HepG2 (cell line): ENCODE measurements around the gene CDC14B. TPM values are rescaled to one million over a fixed set of nuclear protein-coding genes. Genes with fewer than 3 reads are reported as not detected.

Source experiments
- BCL6 ChIP-seq: IDR thresholded peaks from 2 replicates; pipeline ENCODE4 v1.6.1; 2016; ENCODE audit warnings: missing genetic modification reagents, missing compliant biosample characterization
- CBX5 ChIP-seq: sonication (generic); formaldehyde crosslinking; IDR thresholded peaks from 2 replicates; pipeline ENCODE4 v1.4.0; 2020; ENCODE audit warnings: missing genetic modification reagents, borderline replicate concordance
- GATAD2A ChIP-seq: IDR thresholded peaks from 2 replicates; pipeline ENCODE4 v1.6.1; 2016
- HHEX ChIP-seq: IDR thresholded peaks from 2 replicates; pipeline ENCODE4 v1.6.1; 2016; ENCODE audit warnings: control low read depth
- HMG20B ChIP-seq: conservative IDR thresholded peaks from 2 replicates; pipeline ENCODE4 v1.6.1; 2016; ENCODE audit warnings: missing genetic modification reagents, missing compliant biosample characterization
- HNF4A ChIP-seq: sonication (generic); formaldehyde crosslinking; IDR thresholded peaks from 2 replicates; pipeline ENCODE4 v1.4.0; 2020; ENCODE audit warnings: missing genetic modification reagents
- PPARG ChIP-seq: conservative IDR thresholded peaks from 2 replicates; pipeline ENCODE4 v1.6.1; 2016; ENCODE audit warnings: missing biosample characterization, missing genetic modification reagents
- RARA ChIP-seq: IDR thresholded peaks from 2 replicates; pipeline ENCODE4 v1.6.1; 2016; ENCODE audit warnings: missing genetic modification reagents, missing compliant biosample characterization
- SAP130 ChIP-seq: IDR thresholded peaks from 2 replicates; pipeline ENCODE4 v1.6.1; 2016; ENCODE audit warnings: low read depth
- THAP11 ChIP-seq: IDR thresholded peaks from 2 replicates; pipeline ENCODE4 v1.6.1; 2016; ENCODE audit warnings: missing biosample characterization, missing genetic modification reagents
- ZBTB20 ChIP-seq: sonication (generic); formaldehyde crosslinking; IDR thresholded peaks from 2 replicates; pipeline ENCODE4 v1.8.1; 2023; ENCODE audit warnings: missing genetic modification reagents, low read depth, mild to moderate bottlenecking, borderline replicate concordance
- ZBTB7B ChIP-seq: sonication (generic); formaldehyde crosslinking; IDR thresholded peaks from 2 replicates; pipeline ENCODE4 v1.4.0; 2020; ENCODE audit warnings: missing genetic modification reagents
- ZNF205 ChIP-seq: IDR thresholded peaks from 2 replicates; pipeline ENCODE4 v1.6.1; 2018; ENCODE audit warnings: missing biosample characterization, missing genetic modification reagents
- ZNF333 ChIP-seq: sonication (generic); formaldehyde crosslinking; IDR thresholded peaks from 2 replicates; pipeline ENCODE4 v1.4.0; 2020; ENCODE audit warnings: mild to moderate bottlenecking, missing genetic modification reagents, borderline replicate concordance
- ZNF557 ChIP-seq: sonication (generic); formaldehyde crosslinking; IDR thresholded peaks from 2 replicates; pipeline ENCODE4 v1.4.0; 2020; ENCODE audit warnings: missing genetic modification reagents
- polyA plus RNA-seq, 8 experiments: library from polyadenylated mRNA; depleted of rRNA in 3 of 8; stranded (reverse) in 7 of 8; unstranded in 1 of 8; fragments of >200 nt; fragmentation: Illumina TruSeq in 4 of 8; extraction: Trizol in 4 of 8; gene quantifications; 2 replicates each; pipeline versions ENCODE4 v1.2.1 to v1.2.3, GENCODE V29; 2011 to 2016; ENCODE audit warnings: low read depth in 4 of 8, missing spikeins in 1 of 8, mixed read lengths in 1 of 8; ENCODE audit not compliant: insufficient read depth in 1 of 8
- total RNA-seq, 5 experiments: library from RNA; depleted of rRNA; stranded (reverse); fragments of >200 nt; fragmentation: Illumina TruSeq; extraction: Trizol; gene quantifications; 2 replicates each; pipeline ENCODE4 v1.2.3, GENCODE V29; 2016; ENCODE audit warnings: low read depth in 1 of 5
- TF ChIP-seq, protein P1 (sequence below): sonication (generic); formaldehyde crosslinking; IDR thresholded peaks from 2 replicates; pipeline ENCODE4 v1.4.0; 2020; ENCODE audit warnings: missing genetic modification reagents
- TF ChIP-seq, protein P2 (sequence below): sonication (generic); formaldehyde crosslinking; IDR thresholded peaks from 2 replicates; pipeline ENCODE4 v1.4.0; 2020; ENCODE audit warnings: missing genetic modification reagents, borderline replicate concordance
- TF ChIP-seq, protein P3 (sequence below): IDR thresholded peaks from 2 replicates; pipeline ENCODE4 v1.6.1; 2012; ENCODE audit warnings: low read depth, low read length, improper control_type of control experiment
- TF ChIP-seq, protein P4 (sequence below): sonication (generic); formaldehyde crosslinking; IDR thresholded peaks from 2 replicates; pipeline ENCODE4 v1.5.0; 2020; ENCODE audit warnings: mild to moderate bottlenecking, low read depth, missing genetic modification reagents, borderline replicate concordance
- TF ChIP-seq, protein P5 (sequence below): sonication (generic); formaldehyde crosslinking; IDR thresholded peaks from 2 replicates; pipeline ENCODE4 v1.4.0; 2020; ENCODE audit warnings: missing genetic modification reagents, low read depth, mild to moderate bottlenecking, borderline replicate concordance
- TF ChIP-seq, protein P6 (sequence below): IDR thresholded peaks from 2 replicates; pipeline ENCODE4 v1.4.0; 2020; ENCODE audit warnings: mild to moderate bottlenecking, missing genetic modification reagents

The CDC14B gene
- total and polyA plus RNA-seq, 2 of the 13 experiments (the other 11 are each of a cell fraction or from before 2014, with no cell fraction given), result 25.8 to 33.3 TPM

DNA sequence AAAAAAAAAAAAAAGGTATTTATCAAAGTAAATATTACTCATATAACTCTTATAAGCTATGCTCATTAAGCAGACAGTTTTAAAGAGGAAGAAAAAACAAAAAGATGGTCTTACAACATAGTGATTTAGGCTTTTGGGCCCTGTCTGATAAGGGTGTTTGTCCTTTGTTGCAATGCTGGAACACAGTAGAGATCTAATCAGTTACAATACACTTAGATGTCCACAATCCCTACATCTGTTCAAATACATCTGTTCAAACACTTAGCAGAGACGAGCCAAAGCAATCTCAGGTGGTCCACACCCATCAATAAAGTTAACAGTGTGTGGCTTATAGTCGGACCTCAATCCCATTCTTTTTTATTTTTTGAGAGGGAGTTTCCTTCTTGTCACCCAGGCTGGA is 24.5 kb upstream of the CDC14B start (continued):
- TF ChIP-seq, protein P1, sequence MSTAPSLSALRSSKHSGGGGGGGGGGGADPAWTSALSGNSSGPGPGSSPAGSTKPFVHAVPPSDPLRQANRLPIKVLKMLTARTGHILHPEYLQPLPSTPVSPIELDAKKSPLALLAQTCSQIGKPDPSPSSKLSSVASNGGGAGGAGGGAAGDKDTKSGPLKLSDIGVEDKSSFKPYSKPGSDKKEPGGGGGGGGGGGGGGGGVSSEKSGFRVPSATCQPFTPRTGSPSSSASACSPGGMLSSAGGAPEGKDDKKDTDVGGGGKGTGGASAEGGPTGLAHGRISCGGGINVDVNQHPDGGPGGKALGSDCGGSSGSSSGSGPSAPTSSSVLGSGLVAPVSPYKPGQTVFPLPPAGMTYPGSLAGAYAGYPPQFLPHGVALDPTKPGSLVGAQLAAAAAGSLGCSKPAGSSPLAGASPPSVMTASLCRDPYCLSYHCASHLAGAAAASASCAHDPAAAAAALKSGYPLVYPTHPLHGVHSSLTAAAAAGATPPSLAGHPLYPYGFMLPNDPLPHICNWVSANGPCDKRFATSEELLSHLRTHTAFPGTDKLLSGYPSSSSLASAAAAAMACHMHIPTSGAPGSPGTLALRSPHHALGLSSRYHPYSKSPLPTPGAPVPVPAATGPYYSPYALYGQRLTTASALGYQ (CRISPR knock-in tag), result peak; percentile 53; the same call in 1 of the 2 replicates
- TF ChIP-seq PPARG (CRISPR knock-in tag) (0 out of 2 replicates have a peak, but pooled peaks have one; percentile 19), ZNF557 (CRISPR knock-in tag) (no peak), THAP11 (CRISPR knock-in tag) (0 out of 2 replicates have a peak, but pooled peaks have one; percentile 31), GATAD2A (CRISPR knock-in tag) (peak; percentile 39), BCL6 (CRISPR knock-in tag) (peak; percentile 79), HHEX (peak; percentile 82), CBX5 (CRISPR knock-in tag) (no peak), HNF4A (CRISPR knock-in tag) (peak; percentile 50), SAP130 (CRISPR knock-in tag) (0 out of 2 replicates have a peak, but pooled peaks have one; percentile 35), HMG20B (peak; percentile 91), ZNF205 (CRISPR knock-in tag) (peak; percentile 45; the same call in 1 of the 2 replicates), RARA (CRISPR knock-in tag) (peak; percentile 15; the same call in 1 of the 2 replicates), ZNF333 (CRISPR knock-in tag) (no peak), ZBTB20 (CRISPR knock-in tag) (no peak), ZBTB7B (CRISPR knock-in tag) (peak; percentile 45; the same call in 1 of the 2 replicates)
- TF ChIP-seq, protein P2, sequence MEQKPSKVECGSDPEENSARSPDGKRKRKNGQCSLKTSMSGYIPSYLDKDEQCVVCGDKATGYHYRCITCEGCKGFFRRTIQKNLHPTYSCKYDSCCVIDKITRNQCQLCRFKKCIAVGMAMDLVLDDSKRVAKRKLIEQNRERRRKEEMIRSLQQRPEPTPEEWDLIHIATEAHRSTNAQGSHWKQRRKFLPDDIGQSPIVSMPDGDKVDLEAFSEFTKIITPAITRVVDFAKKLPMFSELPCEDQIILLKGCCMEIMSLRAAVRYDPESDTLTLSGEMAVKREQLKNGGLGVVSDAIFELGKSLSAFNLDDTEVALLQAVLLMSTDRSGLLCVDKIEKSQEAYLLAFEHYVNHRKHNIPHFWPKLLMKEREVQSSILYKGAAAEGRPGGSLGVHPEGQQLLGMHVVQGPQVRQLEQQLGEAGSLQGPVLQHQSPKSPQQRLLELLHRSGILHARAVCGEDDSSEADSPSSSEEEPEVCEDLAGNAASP, result peak; percentile 36; the same call in 1 of the 2 replicates
- TF ChIP-seq, protein P3, sequence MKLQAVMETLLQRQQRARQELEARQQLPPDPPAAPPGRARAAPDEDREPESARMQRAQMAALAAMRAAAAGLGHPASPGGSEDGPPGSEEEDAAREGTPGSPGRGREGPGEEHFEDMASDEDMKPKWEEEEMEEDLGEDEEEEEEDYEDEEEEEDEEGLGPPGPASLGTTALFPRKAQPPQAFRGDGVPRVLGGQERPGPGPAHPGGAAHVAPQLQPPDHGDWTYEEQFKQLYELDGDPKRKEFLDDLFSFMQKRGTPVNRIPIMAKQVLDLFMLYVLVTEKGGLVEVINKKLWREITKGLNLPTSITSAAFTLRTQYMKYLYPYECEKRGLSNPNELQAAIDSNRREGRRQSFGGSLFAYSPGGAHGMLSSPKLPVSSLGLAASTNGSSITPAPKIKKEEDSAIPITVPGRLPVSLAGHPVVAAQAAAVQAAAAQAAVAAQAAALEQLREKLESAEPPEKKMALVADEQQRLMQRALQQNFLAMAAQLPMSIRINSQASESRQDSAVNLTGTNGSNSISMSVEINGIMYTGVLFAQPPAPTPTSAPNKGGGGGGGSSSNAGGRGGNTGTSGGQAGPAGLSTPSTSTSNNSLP, result peak; percentile 51; the same call in 1 of the 2 replicates
- TF ChIP-seq, protein P4, sequence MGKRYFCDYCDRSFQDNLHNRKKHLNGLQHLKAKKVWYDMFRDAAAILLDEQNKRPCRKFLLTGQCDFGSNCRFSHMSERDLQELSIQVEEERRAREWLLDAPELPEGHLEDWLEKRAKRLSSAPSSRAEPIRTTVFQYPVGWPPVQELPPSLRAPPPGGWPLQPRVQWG (CRISPR knock-in tag), result no peak
- TF ChIP-seq, protein P5, sequence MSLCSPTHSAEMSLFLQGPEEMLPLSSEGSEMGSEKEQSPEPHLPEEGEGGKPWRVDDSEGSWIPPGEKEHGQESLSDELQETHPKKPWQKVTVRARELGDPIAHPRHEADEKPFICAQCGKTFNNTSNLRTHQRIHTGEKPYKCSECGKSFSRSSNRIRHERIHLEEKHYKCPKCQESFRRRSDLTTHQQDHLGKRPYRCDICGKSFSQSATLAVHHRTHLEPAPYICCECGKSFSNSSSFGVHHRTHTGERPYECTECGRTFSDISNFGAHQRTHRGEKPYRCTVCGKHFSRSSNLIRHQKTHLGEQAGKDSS (CRISPR knock-in tag), result no peak
- TF ChIP-seq, protein P6, sequence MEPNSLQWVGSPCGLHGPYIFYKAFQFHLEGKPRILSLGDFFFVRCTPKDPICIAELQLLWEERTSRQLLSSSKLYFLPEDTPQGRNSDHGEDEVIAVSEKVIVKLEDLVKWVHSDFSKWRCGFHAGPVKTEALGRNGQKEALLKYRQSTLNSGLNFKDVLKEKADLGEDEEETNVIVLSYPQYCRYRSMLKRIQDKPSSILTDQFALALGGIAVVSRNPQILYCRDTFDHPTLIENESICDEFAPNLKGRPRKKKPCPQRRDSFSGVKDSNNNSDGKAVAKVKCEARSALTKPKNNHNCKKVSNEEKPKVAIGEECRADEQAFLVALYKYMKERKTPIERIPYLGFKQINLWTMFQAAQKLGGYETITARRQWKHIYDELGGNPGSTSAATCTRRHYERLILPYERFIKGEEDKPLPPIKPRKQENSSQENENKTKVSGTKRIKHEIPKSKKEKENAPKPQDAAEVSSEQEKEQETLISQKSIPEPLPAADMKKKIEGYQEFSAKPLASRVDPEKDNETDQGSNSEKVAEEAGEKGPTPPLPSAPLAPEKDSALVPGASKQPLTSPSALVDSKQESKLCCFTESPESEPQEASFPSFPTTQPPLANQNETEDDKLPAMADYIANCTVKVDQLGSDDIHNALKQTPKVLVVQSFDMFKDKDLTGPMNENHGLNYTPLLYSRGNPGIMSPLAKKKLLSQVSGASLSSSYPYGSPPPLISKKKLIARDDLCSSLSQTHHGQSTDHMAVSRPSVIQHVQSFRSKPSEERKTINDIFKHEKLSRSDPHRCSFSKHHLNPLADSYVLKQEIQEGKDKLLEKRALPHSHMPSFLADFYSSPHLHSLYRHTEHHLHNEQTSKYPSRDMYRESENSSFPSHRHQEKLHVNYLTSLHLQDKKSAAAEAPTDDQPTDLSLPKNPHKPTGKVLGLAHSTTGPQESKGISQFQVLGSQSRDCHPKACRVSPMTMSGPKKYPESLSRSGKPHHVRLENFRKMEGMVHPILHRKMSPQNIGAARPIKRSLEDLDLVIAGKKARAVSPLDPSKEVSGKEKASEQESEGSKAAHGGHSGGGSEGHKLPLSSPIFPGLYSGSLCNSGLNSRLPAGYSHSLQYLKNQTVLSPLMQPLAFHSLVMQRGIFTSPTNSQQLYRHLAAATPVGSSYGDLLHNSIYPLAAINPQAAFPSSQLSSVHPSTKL, result peak; percentile 57; the same call in 1 of the 2 replicates
